ENCODE measurements around the gene TRIM17.

GRCh38 chr1:228401782-228402640 is 14.7 kb downstream of the TRIM17 start:
- TF ChIP-seq CTCF (IDR thresholded peaks at IDR 0.05; ENCODE audit: insufficient read depth, low read depth, low read length) (no peak), EZH2 (IDR thresholded peaks at IDR 0.05; ENCODE audit: insufficient read depth, low read length) (no peak)

All from astrocyte (in vitro differentiated cells and primary cell).